Measurements from ENCODE around the gene SLC27A4. TPM values are rescaled to one million over a fixed set of nuclear protein-coding genes. Genes with fewer than 3 reads are reported as not detected.

SLC27A4 gene
- total RNA-seq, 4 donors from 2014 or later = 13.2 to 25.4 (median 16.1) TPM

GRCh38 chr9:128396970-128397613 lies 56.8 kb downstream of the SLC27A4 start:
- ATAC-seq (ENCODE audit: low FRiP score) (no peak), DNase-seq (ENCODE audit: low spot score) (no peak)
- no peak for TF ChIP-seq CTCF (IDR thresholded peaks at IDR 0.05)

- no peak for TF ChIP-seq CTCF (IDR thresholded peaks at IDR 0.05)
- DNase-seq (ENCODE audit: low spot score) = no peak
- ATAC-seq (ENCODE audit: low FRiP score) = no peak
Measured at GRCh38 chr9:128397831-128398230, 57.5 kb downstream of the SLC27A4 start.

GRCh38 chr9:128399861-128400260 lies 59.5 kb downstream of the SLC27A4 start:
- TF ChIP-seq CTCF (IDR thresholded peaks at IDR 0.05) = no peak
- DNase-seq (ENCODE audit: low spot score) (no peak), ATAC-seq (ENCODE audit: low FRiP score) (no peak)

- DNase-seq (ENCODE audit: low spot score) (no peak), ATAC-seq (ENCODE audit: low FRiP score) (no peak)
- no peak for TF ChIP-seq CTCF (IDR thresholded peaks at IDR 0.05)
Measured at GRCh38 chr9:128404560-128404959, 64.2 kb downstream of the SLC27A4 start.

- TF ChIP-seq CTCF (IDR thresholded peaks at IDR 0.05) = no peak
- DNase-seq (ENCODE audit: low spot score) (no peak), ATAC-seq (ENCODE audit: low FRiP score) (no peak)
Measured at GRCh38 chr9:128405077-128405779, 64.9 kb downstream of the SLC27A4 start.

- no peak for ATAC-seq (ENCODE audit: low FRiP score)
- no peak for DNase-seq (ENCODE audit: low spot score)
- TF ChIP-seq CTCF (IDR thresholded peaks at IDR 0.05) = no peak
Measured at GRCh38 chr9:128405780-128406171, 65.4 kb downstream of the SLC27A4 start.

GRCh38 chr9:128406848-128407391 lies 66.6 kb downstream of the SLC27A4 start:
- DNase-seq (ENCODE audit: low spot score) = no peak
- ATAC-seq (ENCODE audit: low FRiP score) = no peak
- no peak for TF ChIP-seq CTCF (IDR thresholded peaks at IDR 0.05)

Data from omental fat pad (tissue), 4 donors.